ENCODE data around the gene SMIM27. TPM values are rescaled to one million over a fixed set of nuclear protein-coding genes. Genes with fewer than 3 reads are reported as not detected.

SMIM27 gene
- total and polyA plus RNA-seq, 2 of the 8 experiments (the other 6 are each of a cell fraction or from before 2014, with no cell fraction given), result 3.6 to 18.1 TPM

- TF ChIP-seq, protein P1, sequence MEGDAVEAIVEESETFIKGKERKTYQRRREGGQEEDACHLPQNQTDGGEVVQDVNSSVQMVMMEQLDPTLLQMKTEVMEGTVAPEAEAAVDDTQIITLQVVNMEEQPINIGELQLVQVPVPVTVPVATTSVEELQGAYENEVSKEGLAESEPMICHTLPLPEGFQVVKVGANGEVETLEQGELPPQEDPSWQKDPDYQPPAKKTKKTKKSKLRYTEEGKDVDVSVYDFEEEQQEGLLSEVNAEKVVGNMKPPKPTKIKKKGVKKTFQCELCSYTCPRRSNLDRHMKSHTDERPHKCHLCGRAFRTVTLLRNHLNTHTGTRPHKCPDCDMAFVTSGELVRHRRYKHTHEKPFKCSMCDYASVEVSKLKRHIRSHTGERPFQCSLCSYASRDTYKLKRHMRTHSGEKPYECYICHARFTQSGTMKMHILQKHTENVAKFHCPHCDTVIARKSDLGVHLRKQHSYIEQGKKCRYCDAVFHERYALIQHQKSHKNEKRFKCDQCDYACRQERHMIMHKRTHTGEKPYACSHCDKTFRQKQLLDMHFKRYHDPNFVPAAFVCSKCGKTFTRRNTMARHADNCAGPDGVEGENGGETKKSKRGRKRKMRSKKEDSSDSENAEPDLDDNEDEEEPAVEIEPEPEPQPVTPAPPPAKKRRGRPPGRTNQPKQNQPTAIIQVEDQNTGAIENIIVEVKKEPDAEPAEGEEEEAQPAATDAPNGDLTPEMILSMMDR (IDR thresholded peaks at IDR 0.05; ENCODE audit: control extremely low read depth in 1 of 3, insufficient read depth in 1 of 3, low read depth in 1 of 3, low read length in 3 of 3), result no peak
- TF ChIP-seq, protein P2, sequence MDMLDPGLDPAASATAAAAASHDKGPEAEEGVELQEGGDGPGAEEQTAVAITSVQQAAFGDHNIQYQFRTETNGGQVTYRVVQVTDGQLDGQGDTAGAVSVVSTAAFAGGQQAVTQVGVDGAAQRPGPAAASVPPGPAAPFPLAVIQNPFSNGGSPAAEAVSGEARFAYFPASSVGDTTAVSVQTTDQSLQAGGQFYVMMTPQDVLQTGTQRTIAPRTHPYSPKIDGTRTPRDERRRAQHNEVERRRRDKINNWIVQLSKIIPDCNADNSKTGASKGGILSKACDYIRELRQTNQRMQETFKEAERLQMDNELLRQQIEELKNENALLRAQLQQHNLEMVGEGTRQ (IDR thresholded peaks at IDR 0.05; ENCODE audit: low read length), result no peak
Measured at GRCh38 chr9:32572900-32573523, 20.9 kb downstream of the SMIM27 start, which contains the start of gene NDUFB6 (continued).

Measured in H1 (cell line).